Colonic mucosa (tissue), 4 donors: Measurements from ENCODE around the gene UBAP1L. TPM values are rescaled to one million over a fixed set of nuclear protein-coding genes. Genes with fewer than 3 reads are reported as not detected.

Experiments used
- DNase-seq: peaks from one replicate; pipeline ENCODE4 v3.0.0-alpha.2; 2020
- H3K27ac ChIP-seq: fragments of 200-600 bp; one replicate; pipeline ENCODE4 v1.8.0; 2021
- H3K27me3 ChIP-seq: fragments of 200-600 bp; one replicate; pipeline ENCODE4 v1.8.0; 2021
- H3K36me3 ChIP-seq: fragments of 200-600 bp; one replicate; pipeline ENCODE4 v1.8.0; 2021
- H3K4me1 ChIP-seq: fragments of 200-600 bp; one replicate; pipeline ENCODE4 v1.8.0; 2021; ENCODE audit warnings: mild to moderate bottlenecking
- H3K4me3 ChIP-seq: fragments of 200-600 bp; one replicate; pipeline ENCODE4 v1.8.0; 2021
- H3K9ac ChIP-seq, 2 donors: one replicate each; pipeline ENCODE4 v1.7.0; 2013; ENCODE audit warnings: control low read depth in 2 of 2, low read depth in 2 of 2, low read length in 2 of 2
- H3K9me3 ChIP-seq: fragments of 200-600 bp; one replicate; pipeline ENCODE4 v1.8.0; 2021
- intact Hi-C: fragments of 100-400 bp; cut with DNase I; formaldehyde crosslinking; loops from one replicate; pipeline ENCODE4 v1.14.1; 2022
- total RNA-seq, 2 donors: library from RNA; stranded (reverse); fragmentation: NEBNext Ultra II Directional in 1 of 2; extraction: Animal tissue kit (Norgen Biotek cat#: 25700) in 1 of 2; gene quantifications; one replicate each; pipeline ENCODE4 v1.2.1, GENCODE V29; 2021
- TF ChIP-seq, protein P1 (sequence below): fragments of 200-600 bp; IDR thresholded peaks from one replicate; pipeline ENCODE4 v1.8.0; 2022; ENCODE audit warnings: antibody characterized with exemption, mild to moderate bottlenecking
- donor health status: healthy.
- donor health status: DM: no; HTN: no; CAD: no.
- donor health status: DM: no; HTN: no; CAD: no.

Gene UBAP1L
- total RNA-seq, 2 donors from 2014 or later: 1.2 to 3.7 TPM

DNA sequence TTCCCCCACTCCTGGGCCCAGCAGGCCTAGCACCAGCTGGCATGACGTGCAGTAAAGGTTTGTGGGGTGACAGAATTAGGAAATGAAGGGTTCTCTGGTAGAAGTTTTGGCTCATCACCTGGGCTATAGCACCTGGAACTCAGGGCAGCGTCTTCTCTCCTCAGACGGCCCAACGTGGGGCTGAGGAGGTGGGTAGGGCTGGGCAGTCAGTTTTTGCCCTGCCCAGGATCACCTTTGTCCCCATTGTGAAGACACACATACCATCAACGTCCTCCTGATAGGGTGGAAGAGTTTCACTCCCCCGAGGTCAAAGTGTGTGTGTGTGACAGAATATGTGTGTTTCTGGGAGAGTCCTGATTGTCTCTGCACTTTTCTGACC lies 26.4 kb downstream of the UBAP1L start:
- intact Hi-C loops: no loop called here
- DNase-seq: peak; percentile 71
- TF ChIP-seq, protein P1, sequence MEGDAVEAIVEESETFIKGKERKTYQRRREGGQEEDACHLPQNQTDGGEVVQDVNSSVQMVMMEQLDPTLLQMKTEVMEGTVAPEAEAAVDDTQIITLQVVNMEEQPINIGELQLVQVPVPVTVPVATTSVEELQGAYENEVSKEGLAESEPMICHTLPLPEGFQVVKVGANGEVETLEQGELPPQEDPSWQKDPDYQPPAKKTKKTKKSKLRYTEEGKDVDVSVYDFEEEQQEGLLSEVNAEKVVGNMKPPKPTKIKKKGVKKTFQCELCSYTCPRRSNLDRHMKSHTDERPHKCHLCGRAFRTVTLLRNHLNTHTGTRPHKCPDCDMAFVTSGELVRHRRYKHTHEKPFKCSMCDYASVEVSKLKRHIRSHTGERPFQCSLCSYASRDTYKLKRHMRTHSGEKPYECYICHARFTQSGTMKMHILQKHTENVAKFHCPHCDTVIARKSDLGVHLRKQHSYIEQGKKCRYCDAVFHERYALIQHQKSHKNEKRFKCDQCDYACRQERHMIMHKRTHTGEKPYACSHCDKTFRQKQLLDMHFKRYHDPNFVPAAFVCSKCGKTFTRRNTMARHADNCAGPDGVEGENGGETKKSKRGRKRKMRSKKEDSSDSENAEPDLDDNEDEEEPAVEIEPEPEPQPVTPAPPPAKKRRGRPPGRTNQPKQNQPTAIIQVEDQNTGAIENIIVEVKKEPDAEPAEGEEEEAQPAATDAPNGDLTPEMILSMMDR: no peak
- Histone ChIP-seq H3K27me3 (no peaks in the 10 kb centered on the region), H3K4me1 (peaks cover 13% of the 10 kb centered on the region), H3K36me3 (no peaks in the 10 kb centered on the region), H3K27ac (peak overlapping the region; percentile 89), H3K9ac (peak overlapping the region in 1 of 2 donors; percentile 83), H3K4me3 (no peak overlapping the region), H3K9me3 (no peaks in the 10 kb centered on the region)

DNA sequence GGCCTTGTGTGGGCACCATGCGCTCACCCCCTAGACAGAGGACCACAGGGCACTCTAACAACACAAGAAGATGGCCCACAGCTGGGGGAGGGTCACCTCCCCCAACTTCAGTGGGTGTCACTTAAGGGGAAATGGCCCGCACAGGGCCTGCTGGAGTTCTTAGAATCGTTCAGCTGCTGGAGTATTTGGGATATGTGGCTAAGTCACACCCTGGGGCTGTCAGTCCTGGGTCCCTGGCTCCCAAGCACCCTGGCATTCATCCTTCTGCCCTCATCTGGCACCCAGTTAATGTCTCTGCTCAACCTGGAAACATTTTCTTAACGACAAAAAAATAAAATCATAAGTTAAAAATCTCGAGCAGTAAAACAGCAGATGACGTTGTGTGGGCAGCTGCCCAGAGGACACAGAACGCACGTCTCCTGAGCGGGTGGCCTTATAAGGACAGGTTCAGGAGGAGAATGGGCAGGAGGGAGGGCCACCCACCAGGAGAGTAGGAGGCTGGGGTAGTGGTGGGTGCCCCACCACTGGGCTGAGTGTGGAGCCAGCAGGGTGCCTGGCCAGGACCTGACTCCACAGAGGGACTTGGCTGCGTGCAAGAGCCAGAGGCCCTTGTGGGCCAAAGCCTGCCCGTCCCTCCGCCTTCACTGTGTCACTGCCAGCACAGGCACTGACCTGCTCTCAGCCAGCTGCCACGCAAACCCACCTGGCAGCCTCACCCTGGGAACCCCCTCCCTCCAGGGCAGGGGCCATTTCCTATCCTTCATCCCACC lies 26.9 kb downstream of the UBAP1L start:
- TF ChIP-seq, protein P1: no peak
- DNase-seq: peak; percentile 60
- H3K9ac ChIP-seq: peak overlapping the region; percentile 47 to 83
- peaks cover 14% of the 10 kb centered on the region for H3K4me1 ChIP-seq
- intact Hi-C loops: no loop called here
- no peaks in the 10 kb centered on the region for H3K36me3 ChIP-seq
- no peaks in the 10 kb centered on the region for H3K9me3 ChIP-seq
- no peaks in the 10 kb centered on the region for H3K27me3 ChIP-seq
- H3K4me3 ChIP-seq: no peak overlapping the region
- peak overlapping the region; percentile 89 for H3K27ac ChIP-seq

DNA sequence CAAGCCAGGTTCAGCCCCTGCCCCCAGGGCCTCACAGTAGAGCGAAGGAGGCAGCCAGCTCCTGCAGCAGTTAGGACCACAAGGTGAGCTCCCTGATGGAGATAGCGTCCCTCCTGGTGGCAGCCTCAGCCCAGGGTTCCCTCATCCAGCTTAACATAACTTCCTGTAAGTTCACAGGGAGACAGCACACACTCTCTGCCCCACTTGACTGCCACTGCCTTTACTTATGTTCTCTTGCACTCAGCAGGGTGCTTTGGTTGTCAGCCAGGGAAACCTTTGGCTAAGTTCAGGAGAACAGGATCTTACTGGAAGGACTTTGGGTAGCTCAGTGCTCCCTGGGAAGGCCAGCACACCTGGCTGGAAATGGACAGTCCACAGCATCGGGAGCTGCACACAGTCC lies 27.6 kb downstream of the UBAP1L start:
- H3K9ac ChIP-seq: peak overlapping the region; percentile 47 to 83

DNA sequence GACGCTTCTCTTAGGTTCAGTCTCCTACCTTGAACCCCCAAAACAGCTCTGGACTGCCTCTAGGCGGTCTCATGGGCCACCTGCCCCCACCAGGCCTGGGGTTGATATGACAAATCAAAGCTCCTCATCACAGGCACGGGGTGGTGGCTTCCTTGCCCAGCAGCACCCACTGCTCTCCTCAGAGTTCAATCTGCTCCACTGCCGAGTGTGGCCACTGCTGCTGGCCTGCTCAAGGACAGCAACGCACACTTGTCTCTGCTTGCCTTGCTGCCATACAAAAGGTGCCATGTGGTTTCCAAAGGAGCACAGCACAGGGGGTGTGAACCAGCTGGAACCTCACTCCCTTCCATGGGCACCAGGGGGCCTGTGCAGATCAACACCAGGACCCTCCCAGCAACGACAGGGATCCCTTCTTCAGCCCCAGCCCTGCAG lies 28.3 kb downstream of the UBAP1L start:
- DNase-seq: no peak
- no peak overlapping the region for H3K9ac ChIP-seq
- H3K4me3 ChIP-seq: no peak overlapping the region
- intact Hi-C loops: no loop called here
- no peak overlapping the region for H3K27ac ChIP-seq
- H3K4me1 ChIP-seq: peaks cover 21% of the 10 kb centered on the region
- H3K36me3 ChIP-seq: no peaks in the 10 kb centered on the region
- TF ChIP-seq, protein P1: no peak
- no peaks in the 10 kb centered on the region for H3K27me3 ChIP-seq
- no peaks in the 10 kb centered on the region for H3K9me3 ChIP-seq

More for the DNA sequence above, 27.6 kb downstream of the UBAP1L start:
- no peak for DNase-seq
- Histone ChIP-seq H3K36me3 (no peaks in the 10 kb centered on the region), H3K27me3 (no peaks in the 10 kb centered on the region), H3K4me3 (no peak overlapping the region), H3K27ac (peak overlapping the region; percentile 89), H3K9me3 (no peaks in the 10 kb centered on the region), H3K4me1 (peaks cover 19% of the 10 kb centered on the region)
- intact Hi-C loops: no loop called here
- TF ChIP-seq, protein P1: no peak

DNA sequence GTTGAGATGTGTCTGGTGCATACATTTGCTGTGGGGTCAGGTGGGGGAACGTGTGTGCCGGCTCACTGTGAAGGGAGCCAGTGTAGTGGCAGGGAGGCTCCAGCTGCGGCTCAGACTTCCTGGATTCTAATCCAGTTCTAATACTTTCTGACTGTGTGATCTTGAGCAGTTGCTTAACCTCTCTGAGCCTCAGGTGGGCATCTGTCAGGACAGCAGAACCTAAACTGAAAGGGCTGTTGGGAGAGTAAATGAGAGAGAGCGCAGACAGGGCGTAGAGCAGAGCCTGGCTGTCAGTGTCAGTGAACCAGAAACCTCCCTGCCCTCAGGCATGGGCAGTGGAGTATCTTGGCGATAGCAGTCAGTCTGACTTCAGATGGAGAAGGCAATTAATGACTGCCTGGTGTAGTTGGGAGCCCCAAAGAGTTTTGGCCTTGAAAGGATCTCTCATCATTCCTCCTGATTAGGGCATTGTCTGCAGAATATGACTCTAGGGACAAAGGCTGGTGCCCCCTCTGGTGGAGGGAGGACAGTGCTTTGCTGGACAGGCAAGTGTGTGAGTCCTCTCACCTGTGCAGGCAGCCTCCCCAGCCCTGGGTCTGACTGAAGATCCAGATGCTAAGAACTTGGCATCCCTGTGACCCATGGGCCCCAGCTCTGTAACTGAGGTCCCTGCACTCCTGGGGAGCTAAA lies 28.9 kb downstream of the UBAP1L start:
- H3K9ac ChIP-seq: no peak overlapping the region
- H3K36me3 ChIP-seq: no peaks in the 10 kb centered on the region
- no peaks in the 10 kb centered on the region for H3K27me3 ChIP-seq
- DNase-seq: peak; percentile 62
- H3K4me3 ChIP-seq: no peak overlapping the region
- H3K9me3 ChIP-seq: no peaks in the 10 kb centered on the region
- intact Hi-C loops: no loop called here
- TF ChIP-seq, protein P1: no peak
- peaks cover 21% of the 10 kb centered on the region for H3K4me1 ChIP-seq
- H3K27ac ChIP-seq: no peak overlapping the region
